HepG2 (cell line): ENCODE measurements around the gene BYSL. TPM values are rescaled to one million over a fixed set of nuclear protein-coding genes. Genes with fewer than 3 reads are reported as not detected.

Source experiments
- ATF7 ChIP-seq, 2 experiments: fragments of 450-650 bp in 1 of 2; sonication (generic) in 1 of 2; formaldehyde crosslinking in 1 of 2; IDR thresholded peaks; 2 replicates each; pipeline versions ENCODE4 v1.4.0 to v1.6.1; 2016 to 2020; ENCODE audit warnings: antibody characterized with exemption in 1 of 2, mild to moderate bottlenecking in 1 of 2, missing genetic modification reagents in 1 of 2
- CHCHD3 ChIP-seq: sonication (generic); formaldehyde crosslinking; IDR thresholded peaks from 2 replicates; pipeline ENCODE4 v1.8.0; 2022; ENCODE audit warnings: mild to moderate bottlenecking, missing genetic modification reagents, moderate library complexity
- ETV5 ChIP-seq: IDR thresholded peaks from 2 replicates; pipeline ENCODE4 v1.6.1; 2018; ENCODE audit warnings: missing biosample characterization, missing genetic modification reagents, inconsistent platforms, borderline replicate concordance
- MYNN ChIP-seq: sonication (generic); formaldehyde crosslinking; IDR thresholded peaks from 2 replicates; pipeline ENCODE4 v1.4.0; 2020; ENCODE audit warnings: mild to moderate bottlenecking, low read depth, missing genetic modification reagents
- PAXIP1 ChIP-seq: sonication (generic); formaldehyde crosslinking; conservative IDR thresholded peaks from 2 replicates; pipeline ENCODE4 v1.4.0; 2020; ENCODE audit warnings: mild to moderate bottlenecking, missing genetic modification reagents, moderate library complexity
- SALL1 ChIP-seq: sonication (generic); formaldehyde crosslinking; IDR thresholded peaks from 2 replicates; pipeline ENCODE4 v1.8.0; 2022; ENCODE audit warnings: mild to moderate bottlenecking, missing genetic modification reagents
- TFDP1 ChIP-seq: IDR thresholded peaks from 2 replicates; pipeline ENCODE4 v1.6.1; 2016; ENCODE audit warnings: missing compliant biosample characterization, missing genetic modification reagents, borderline replicate concordance
- THAP11 ChIP-seq: IDR thresholded peaks from 2 replicates; pipeline ENCODE4 v1.6.1; 2016; ENCODE audit warnings: missing biosample characterization, missing genetic modification reagents
- THRA ChIP-seq: sonication (generic); formaldehyde crosslinking; IDR thresholded peaks from 2 replicates; pipeline ENCODE4 v1.4.0; 2020; ENCODE audit warnings: missing genetic modification reagents, borderline replicate concordance
- TRIM22 ChIP-seq: fragments of 450-650 bp; IDR thresholded peaks from 2 replicates; pipeline ENCODE4 v1.6.1; 2017
- ZBTB4 ChIP-seq: sonication (generic); formaldehyde crosslinking; IDR thresholded peaks from 2 replicates; pipeline ENCODE4 v1.4.0; 2020; ENCODE audit warnings: missing genetic modification reagents, mild to moderate bottlenecking, borderline replicate concordance
- ZNF275 ChIP-seq: sonication (generic); formaldehyde crosslinking; IDR thresholded peaks from 2 replicates; pipeline ENCODE4 v1.8.0; 2022; ENCODE audit warnings: missing genetic modification reagents, mild to moderate bottlenecking, inconsistent platforms, borderline replicate concordance
- ZNF569 ChIP-seq: sonication (generic); formaldehyde crosslinking; IDR thresholded peaks from 2 replicates; pipeline ENCODE4 v1.5.0; 2020; ENCODE audit warnings: mild to moderate bottlenecking, missing genetic modification reagents, moderate library complexity, borderline replicate concordance
- polyA plus RNA-seq, 8 experiments: library from polyadenylated mRNA; depleted of rRNA in 3 of 8; stranded (reverse) in 7 of 8; unstranded in 1 of 8; fragments of >200 nt; fragmentation: Illumina TruSeq in 4 of 8; extraction: Trizol in 4 of 8; gene quantifications; 2 replicates each; pipeline versions ENCODE4 v1.2.1 to v1.2.3, GENCODE V29; 2011 to 2016; ENCODE audit warnings: low read depth in 4 of 8, missing spikeins in 1 of 8, mixed read lengths in 1 of 8; ENCODE audit not compliant: insufficient read depth in 1 of 8
- total RNA-seq, 5 experiments: library from RNA; depleted of rRNA; stranded (reverse); fragments of >200 nt; fragmentation: Illumina TruSeq; extraction: Trizol; gene quantifications; 2 replicates each; pipeline ENCODE4 v1.2.3, GENCODE V29; 2016; ENCODE audit warnings: low read depth in 1 of 5

BYSL gene
- total and polyA plus RNA-seq, 2 of the 13 experiments (the other 11 are each of a cell fraction or from before 2014, with no cell fraction given), result 27.9 to 28.6 TPM

- TF ChIP-seq PAXIP1 (CRISPR knock-in tag) (peak; percentile 20; the same call in 1 of the 2 replicates), ZNF569 (no peak), CHCHD3 (no peak; the same call in 1 of the 2 replicates), TFDP1 (peak; percentile 69; the same call in 1 of the 2 replicates), TRIM22 (no peak), ZBTB4 (CRISPR knock-in tag) (peak; percentile 75), MYNN (CRISPR knock-in tag) (no peak), ATF7 (IDR thresholded peaks at IDR 0.05) (peak; percentile 76), ATF7 (CRISPR knock-in tag; IDR thresholded peaks at IDR 0.05) (peak; percentile 92), SALL1 (CRISPR knock-in tag) (peak; percentile 70; the same call in 1 of the 2 replicates), ETV5 (CRISPR knock-in tag) (peak; percentile 76), THAP11 (CRISPR knock-in tag) (peak; percentile 95), ZNF275 (CRISPR knock-in tag) (peak; percentile 92; the same call in 1 of the 2 replicates), THRA (CRISPR knock-in tag) (peak; percentile 39)
Observed at GRCh38 chr6:41920921-41921711, at the start of gene BYSL, which contains the start of gene MED20 (continued).
